HepG2 (cell line): Measurements from ENCODE around the gene IGFBP6. TPM values are rescaled to one million over a fixed set of nuclear protein-coding genes. Genes with fewer than 3 reads are reported as not detected.

Experiments used
- MIER3 ChIP-seq: IDR thresholded peaks from 2 replicates; pipeline ENCODE4 v1.6.1; 2016; ENCODE audit warnings: missing compliant biosample characterization, borderline replicate concordance
- polyA plus RNA-seq, 8 experiments: library from polyadenylated mRNA; depleted of rRNA in 3 of 8; stranded (reverse) in 7 of 8; unstranded in 1 of 8; fragments of >200 nt; fragmentation: Illumina TruSeq in 4 of 8; extraction: Trizol in 4 of 8; gene quantifications; 2 replicates each; pipeline versions ENCODE4 v1.2.1 to v1.2.3, GENCODE V29; 2011 to 2016; ENCODE audit warnings: low read depth in 4 of 8, missing spikeins in 1 of 8, mixed read lengths in 1 of 8; ENCODE audit not compliant: insufficient read depth in 1 of 8
- total RNA-seq, 5 experiments: library from RNA; depleted of rRNA; stranded (reverse); fragments of >200 nt; fragmentation: Illumina TruSeq; extraction: Trizol; gene quantifications; 2 replicates each; pipeline ENCODE4 v1.2.3, GENCODE V29; 2016; ENCODE audit warnings: low read depth in 1 of 5
- TF ChIP-seq, protein P1 (sequence below): sonication (generic); formaldehyde crosslinking; IDR thresholded peaks from 2 replicates; pipeline ENCODE4 v1.4.0; 2020; ENCODE audit warnings: mild to moderate bottlenecking, missing genetic modification reagents
- TF ChIP-seq, protein P2 (sequence below): sonication (generic); formaldehyde crosslinking; IDR thresholded peaks from 2 replicates; pipeline ENCODE4; 2020; ENCODE audit warnings: missing genetic modification reagents, mild to moderate bottlenecking, borderline replicate concordance

Gene IGFBP6
- total and polyA plus RNA-seq, 2 of the 13 experiments (the other 11 are each of a cell fraction or from before 2014, with no cell fraction given) = 3.9 to 25.2 TPM

DNA sequence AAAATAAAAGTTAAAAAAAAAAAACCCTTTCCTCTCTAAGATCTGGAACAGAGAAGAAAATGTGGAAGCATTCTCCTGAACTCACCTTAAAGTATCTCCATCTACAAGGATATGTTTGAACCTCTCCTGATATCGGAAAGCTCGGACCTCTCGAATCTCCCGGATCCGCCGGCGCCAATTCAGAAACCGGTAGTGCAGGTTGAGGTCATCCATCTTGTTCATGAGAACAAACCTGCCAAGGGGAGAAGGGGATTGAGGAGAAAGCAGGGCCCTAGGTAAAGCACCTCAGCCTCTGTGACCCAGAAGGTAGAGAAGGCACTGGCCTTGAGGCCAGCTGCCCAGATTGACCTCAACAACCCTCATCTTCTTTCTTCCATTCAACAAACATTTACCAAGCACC lies 20.4 kb upstream of the IGFBP6 start (continued):
- TF ChIP-seq, protein P1, sequence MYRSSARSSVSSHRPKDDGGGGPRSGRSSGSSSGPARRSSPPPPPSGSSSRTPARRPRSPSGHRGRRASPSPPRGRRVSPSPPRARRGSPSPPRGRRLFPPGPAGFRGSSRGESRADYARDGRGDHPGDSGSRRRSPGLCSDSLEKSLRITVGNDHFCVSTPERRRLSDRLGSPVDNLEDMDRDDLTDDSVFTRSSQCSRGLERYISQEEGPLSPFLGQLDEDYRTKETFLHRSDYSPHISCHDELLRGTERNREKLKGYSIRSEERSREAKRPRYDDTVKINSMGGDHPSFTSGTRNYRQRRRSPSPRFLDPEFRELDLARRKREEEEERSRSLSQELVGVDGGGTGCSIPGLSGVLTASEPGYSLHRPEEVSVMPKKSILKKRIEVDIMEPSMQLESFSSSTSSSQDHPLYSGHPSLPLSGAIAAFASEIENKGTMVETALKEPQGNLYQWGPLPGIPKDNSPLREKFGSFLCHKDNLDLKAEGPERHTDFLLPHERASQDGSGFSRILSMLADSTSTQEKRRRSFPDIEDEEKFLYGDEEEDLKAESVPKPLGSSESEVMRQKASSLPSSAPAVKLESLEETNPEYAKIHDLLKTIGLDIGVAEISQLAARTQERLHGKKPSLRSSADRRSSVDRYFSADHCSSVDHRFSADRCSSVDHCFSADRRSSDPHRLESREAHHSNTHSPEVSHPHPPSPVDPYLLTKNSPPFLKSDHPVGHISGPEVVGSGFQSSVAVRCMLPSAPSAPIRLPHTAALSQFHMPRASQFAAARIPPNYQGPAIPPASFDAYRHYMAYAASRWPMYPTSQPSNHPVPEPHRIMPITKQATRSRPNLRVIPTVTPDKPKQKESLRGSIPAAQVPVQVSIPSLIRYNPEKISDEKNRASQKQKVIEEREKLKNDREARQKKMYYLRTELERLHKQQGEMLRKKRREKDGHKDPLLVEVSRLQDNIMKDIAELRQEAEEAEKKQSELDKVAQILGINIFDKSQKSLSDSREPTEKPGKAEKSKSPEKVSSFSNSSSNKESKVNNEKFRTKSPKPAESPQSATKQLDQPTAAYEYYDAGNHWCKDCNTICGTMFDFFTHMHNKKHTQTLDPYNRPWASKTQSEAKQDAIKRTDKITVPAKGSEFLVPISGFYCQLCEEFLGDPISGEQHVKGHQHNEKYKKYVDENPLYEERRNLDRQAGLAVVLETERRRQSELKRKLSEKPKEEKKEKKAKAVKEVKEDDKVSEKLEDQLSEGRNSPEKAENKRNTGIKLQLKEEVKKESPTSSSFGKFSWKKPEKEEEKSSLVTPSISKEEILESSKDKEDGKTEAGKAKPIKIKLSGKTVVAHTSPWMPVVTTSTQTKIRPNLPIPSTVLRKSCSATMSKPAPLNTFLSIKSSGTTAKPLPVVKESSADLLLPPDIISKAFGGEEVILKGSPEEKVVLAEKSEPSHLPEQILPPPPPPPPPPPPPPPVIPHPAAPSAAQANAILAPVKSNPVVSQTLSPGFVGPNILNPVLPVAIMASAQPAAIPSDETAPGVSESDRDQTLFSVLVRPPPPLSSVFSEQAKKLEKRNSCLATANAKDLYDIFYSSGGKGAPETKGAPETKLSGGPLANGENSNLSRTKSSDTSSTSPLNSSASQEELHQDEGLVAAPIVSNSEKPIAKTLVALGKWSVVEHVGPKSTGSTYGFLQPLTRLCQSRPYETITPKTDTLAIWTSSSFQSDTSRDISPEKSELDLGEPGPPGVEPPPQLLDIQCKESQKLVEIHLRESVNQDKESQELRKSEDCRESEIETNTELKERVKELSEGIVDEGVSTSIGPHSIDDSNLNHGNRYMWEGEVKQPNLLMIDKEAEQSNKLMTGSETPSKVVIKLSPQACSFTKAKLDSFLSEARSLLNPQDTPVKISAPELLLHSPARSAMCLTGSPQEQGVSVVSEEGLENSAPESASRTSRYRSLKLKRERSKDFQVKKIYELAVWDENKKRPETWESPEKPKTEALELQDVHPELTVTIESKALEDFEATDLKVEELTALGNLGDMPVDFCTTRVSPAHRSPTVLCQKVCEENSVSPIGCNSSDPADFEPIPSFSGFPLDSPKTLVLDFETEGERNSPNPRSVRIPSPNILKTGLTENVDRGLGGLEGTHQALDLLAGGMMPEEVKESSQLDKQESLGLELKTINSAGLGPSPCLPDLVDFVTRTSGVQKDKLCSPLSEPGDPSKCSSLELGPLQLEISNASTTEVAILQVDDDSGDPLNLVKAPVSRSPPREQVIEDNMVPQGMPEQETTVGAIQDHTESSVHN (CRISPR knock-in tag) = no peak
- TF ChIP-seq, protein P2, sequence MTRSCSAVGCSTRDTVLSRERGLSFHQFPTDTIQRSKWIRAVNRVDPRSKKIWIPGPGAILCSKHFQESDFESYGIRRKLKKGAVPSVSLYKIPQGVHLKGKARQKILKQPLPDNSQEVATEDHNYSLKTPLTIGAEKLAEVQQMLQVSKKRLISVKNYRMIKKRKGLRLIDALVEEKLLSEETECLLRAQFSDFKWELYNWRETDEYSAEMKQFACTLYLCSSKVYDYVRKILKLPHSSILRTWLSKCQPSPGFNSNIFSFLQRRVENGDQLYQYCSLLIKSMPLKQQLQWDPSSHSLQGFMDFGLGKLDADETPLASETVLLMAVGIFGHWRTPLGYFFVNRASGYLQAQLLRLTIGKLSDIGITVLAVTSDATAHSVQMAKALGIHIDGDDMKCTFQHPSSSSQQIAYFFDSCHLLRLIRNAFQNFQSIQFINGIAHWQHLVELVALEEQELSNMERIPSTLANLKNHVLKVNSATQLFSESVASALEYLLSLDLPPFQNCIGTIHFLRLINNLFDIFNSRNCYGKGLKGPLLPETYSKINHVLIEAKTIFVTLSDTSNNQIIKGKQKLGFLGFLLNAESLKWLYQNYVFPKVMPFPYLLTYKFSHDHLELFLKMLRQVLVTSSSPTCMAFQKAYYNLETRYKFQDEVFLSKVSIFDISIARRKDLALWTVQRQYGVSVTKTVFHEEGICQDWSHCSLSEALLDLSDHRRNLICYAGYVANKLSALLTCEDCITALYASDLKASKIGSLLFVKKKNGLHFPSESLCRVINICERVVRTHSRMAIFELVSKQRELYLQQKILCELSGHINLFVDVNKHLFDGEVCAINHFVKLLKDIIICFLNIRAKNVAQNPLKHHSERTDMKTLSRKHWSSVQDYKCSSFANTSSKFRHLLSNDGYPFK (CRISPR knock-in tag) = no peak
- no peak for TF ChIP-seq MIER3 (CRISPR knock-in tag)
